ENCODE data around the gene SMYD3. TPM values are rescaled to one million over a fixed set of nuclear protein-coding genes. Genes with fewer than 3 reads are reported as not detected.

The SMYD3 gene
- total RNA-seq, 4 donors from 2014 or later = 11.6 to 26.9 (median 18.3) TPM

- no peaks in the 10 kb centered on the region for H3K9me3 ChIP-seq
- no peaks in the 10 kb centered on the region for H3K36me3 ChIP-seq
- no peaks in the 10 kb centered on the region for H3K27me3 ChIP-seq
- 85 to 86% methylated on average over 10 of the region's 10 CpGs for WGBS, 2 donors (ENCODE audit: low coverage in 1 of 2)
- ATAC-seq = no peak
- H3K4me3 ChIP-seq = no peak overlapping the region
- no peak overlapping the region for H3K27ac ChIP-seq
- H3K4me1 ChIP-seq = peaks cover 0 to 21% (median 0%) of the 10 kb centered on the region in 3 donors
- TF ChIP-seq EP300 (IDR thresholded peaks at IDR 0.05) (no peak), CTCF (IDR thresholded peaks at IDR 0.05) (no peak), POLR2A (IDR thresholded peaks at IDR 0.05) (no peak), POLR2AphosphoS5 (IDR thresholded peaks at IDR 0.05) (no peak)
Observed at GRCh38 chr1:245999697-246000637, 507.1 kb downstream of the SMYD3 start.

- ATAC-seq = peak; percentile 55
- no peaks in the 10 kb centered on the region for H3K9me3 ChIP-seq
- H3K4me1 ChIP-seq = peaks cover 0 to 10% (median 0%) of the 10 kb centered on the region in 3 donors
- H3K27me3 ChIP-seq = no peaks in the 10 kb centered on the region
- TF ChIP-seq CTCF (IDR thresholded peaks at IDR 0.05) (no peak), POLR2A (IDR thresholded peaks at IDR 0.05) (no peak), EP300 (IDR thresholded peaks at IDR 0.05) (no peak), POLR2AphosphoS5 (IDR thresholded peaks at IDR 0.05) (no peak)
- H3K4me3 ChIP-seq = no peak overlapping the region
- H3K36me3 ChIP-seq = no peaks in the 10 kb centered on the region
- 25 to 71% methylated on average over 2 to 5 of the region's 7 CpGs for WGBS, 2 donors (ENCODE audit: low coverage in 1 of 2)
- H3K27ac ChIP-seq = peak overlapping the region in 1 of 4 donors; percentile 10
Observed at GRCh38 chr1:245997471-245998258, 509.4 kb downstream of the SMYD3 start.

GRCh38 chr1:245996811-245997210, 510.3 kb downstream of the SMYD3 start:
- 80 to 90% methylated on average over 6 to 13 of the region's 15 CpGs for WGBS, 2 donors (ENCODE audit: low coverage in 1 of 2)
- Histone ChIP-seq H3K27ac (no peak overlapping the region), H3K4me3 (no peak overlapping the region), H3K27me3 (no peaks in the 10 kb centered on the region), H3K36me3 (no peaks in the 10 kb centered on the region), H3K4me1 (peaks cover 0 to 10% (median 0%) of the 10 kb centered on the region in 3 donors), H3K9me3 (no peaks in the 10 kb centered on the region)
- no peak for ATAC-seq
- no peak for TF ChIP-seq POLR2A (IDR thresholded peaks at IDR 0.05)
- TF ChIP-seq POLR2AphosphoS5 (IDR thresholded peaks at IDR 0.05) = no peak
- no peak for TF ChIP-seq CTCF (IDR thresholded peaks at IDR 0.05)
- TF ChIP-seq EP300 (IDR thresholded peaks at IDR 0.05) = no peak

GRCh38 chr1:245995474-245995873, 511.6 kb downstream of the SMYD3 start:
- peaks cover 0 to 10% (median 0%) of the 10 kb centered on the region in 3 donors for H3K4me1 ChIP-seq
- no peak overlapping the region for H3K4me3 ChIP-seq
- H3K9me3 ChIP-seq = no peaks in the 10 kb centered on the region
- H3K27ac ChIP-seq = no peak overlapping the region
- no peak for ATAC-seq
- TF ChIP-seq POLR2A (IDR thresholded peaks at IDR 0.05) (no peak), POLR2AphosphoS5 (IDR thresholded peaks at IDR 0.05) (no peak), EP300 (IDR thresholded peaks at IDR 0.05) (no peak), CTCF (IDR thresholded peaks at IDR 0.05) (no peak)
- no peaks in the 10 kb centered on the region for H3K36me3 ChIP-seq
- no peaks in the 10 kb centered on the region for H3K27me3 ChIP-seq
- no CpG with 5 or more reads among the region's 1 CpG for WGBS, 2 donors (ENCODE audit: low coverage in 1 of 2)

Data from gastroesophageal sphincter (tissue), 4 donors.